ENCODE results near the gene CDC42EP2. TPM values are rescaled to one million over a fixed set of nuclear protein-coding genes. Genes with fewer than 3 reads are reported as not detected.

CDC42EP2 gene
- total RNA-seq, 1 donor: not detected

DNA sequence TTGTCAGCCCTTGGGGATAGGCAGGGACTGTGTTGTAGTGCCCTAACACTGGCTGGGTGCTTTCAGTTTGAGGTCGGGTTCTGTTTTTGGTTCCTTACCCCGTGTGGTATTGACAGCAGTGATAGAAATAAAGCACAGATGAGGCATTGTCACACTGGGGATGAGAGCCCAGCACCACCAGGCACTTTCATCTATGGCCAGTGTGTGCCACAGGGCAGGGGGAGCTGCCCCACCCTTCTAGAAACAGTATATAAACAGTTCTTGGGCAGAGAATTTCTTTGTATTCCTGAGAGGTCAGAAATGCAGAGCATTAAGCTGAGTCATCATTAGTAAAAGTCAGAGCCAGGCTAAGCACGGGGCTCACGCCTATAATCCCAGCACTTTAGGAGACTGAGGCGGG is 23.1 kb upstream of the CDC42EP2 start:
- Histone ChIP-seq H3K4me3 (ENCODE audit: low read length) (no peak overlapping the region), H3K9me3 (ENCODE audit: low read depth, low read length) (no peaks in the 10 kb centered on the region), H3K4me1 (ENCODE audit: insufficient read depth, low read length) (peaks cover 45% of the 10 kb centered on the region), H3K27me3 (ENCODE audit: insufficient read depth, low read length) (no peaks in the 10 kb centered on the region)

DNA sequence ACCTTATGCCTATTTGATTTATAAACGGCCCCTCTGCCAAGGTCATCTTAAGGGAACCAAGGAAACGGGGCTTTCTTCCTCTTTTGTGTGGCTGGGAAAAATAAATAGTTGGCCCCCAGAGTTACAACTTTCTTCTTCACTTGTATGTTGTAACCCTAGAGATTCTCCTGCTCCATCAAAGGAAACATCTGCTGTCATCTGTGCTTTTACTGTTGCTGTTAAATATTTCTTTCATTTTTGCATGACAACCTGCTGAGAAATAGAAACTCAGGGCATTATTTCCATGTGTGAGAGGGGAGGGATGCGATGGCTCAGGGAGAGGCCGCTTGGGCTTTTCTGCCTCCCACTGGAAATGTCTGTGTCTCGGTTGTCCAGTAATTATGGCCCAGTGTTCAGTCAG is 21.8 kb upstream of the CDC42EP2 start:
- H3K4me1 ChIP-seq (ENCODE audit: insufficient read depth, low read length): peaks cover 45% of the 10 kb centered on the region
- no peaks in the 10 kb centered on the region for H3K9me3 ChIP-seq (ENCODE audit: low read depth, low read length)
- no peaks in the 10 kb centered on the region for H3K27me3 ChIP-seq (ENCODE audit: insufficient read depth, low read length)
- no peak overlapping the region for H3K4me3 ChIP-seq (ENCODE audit: low read length)

DNA sequence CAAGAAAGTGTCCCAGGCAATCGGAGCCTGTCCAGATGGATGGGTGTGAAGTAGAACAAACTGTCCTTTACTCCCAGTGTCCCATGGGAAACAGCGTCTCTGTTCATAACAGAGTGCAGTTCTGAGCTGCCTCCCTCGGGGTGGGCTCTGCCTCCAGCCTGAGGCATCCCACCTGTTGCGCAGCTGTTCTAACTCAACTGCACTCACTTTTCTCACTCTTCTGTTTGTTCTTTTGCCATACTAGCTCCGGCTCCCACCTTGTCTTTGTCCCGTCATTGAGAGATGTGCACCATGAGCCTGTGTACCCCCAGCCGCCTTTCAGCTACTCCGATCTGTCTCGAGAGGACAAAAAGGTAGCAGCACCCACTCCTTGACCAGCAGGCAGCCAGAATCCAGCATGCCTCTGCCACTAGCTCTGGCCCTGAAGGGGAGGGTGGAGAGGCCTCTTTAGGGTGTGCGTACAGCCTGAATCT is 20.7 kb upstream of the CDC42EP2 start:
- no peaks in the 10 kb centered on the region for H3K27me3 ChIP-seq (ENCODE audit: insufficient read depth, low read length)
- no peaks in the 10 kb centered on the region for H3K9me3 ChIP-seq (ENCODE audit: low read depth, low read length)
- no peak overlapping the region for H3K4me3 ChIP-seq (ENCODE audit: low read length)
- peaks cover 45% of the 10 kb centered on the region for H3K4me1 ChIP-seq (ENCODE audit: insufficient read depth, low read length)

DNA sequence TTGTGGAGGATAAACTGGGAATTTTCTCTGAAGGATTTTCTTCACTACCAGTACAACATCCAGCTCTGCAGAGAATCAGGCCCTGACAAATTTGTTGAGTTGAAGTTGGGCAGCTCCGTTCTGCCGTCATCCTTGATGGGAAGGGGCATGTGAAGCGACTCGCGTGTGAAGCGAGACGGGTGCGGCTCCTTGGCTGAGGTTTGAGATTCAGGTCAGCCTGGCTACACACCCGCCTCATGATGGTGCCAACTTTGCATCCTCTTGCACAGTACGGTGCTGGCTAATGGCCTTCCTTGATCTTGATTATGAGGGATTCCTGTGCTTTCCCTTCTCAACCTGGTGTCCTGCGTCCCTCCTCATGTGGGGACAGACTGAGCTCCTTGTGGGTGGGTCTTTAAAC is 19.7 kb upstream of the CDC42EP2 start:
- H3K4me1 ChIP-seq (ENCODE audit: insufficient read depth, low read length): peaks cover 36% of the 10 kb centered on the region
- H3K9me3 ChIP-seq (ENCODE audit: low read depth, low read length): no peaks in the 10 kb centered on the region
- H3K4me3 ChIP-seq (ENCODE audit: low read length): no peak overlapping the region
- no peaks in the 10 kb centered on the region for H3K27me3 ChIP-seq (ENCODE audit: insufficient read depth, low read length)

DNA sequence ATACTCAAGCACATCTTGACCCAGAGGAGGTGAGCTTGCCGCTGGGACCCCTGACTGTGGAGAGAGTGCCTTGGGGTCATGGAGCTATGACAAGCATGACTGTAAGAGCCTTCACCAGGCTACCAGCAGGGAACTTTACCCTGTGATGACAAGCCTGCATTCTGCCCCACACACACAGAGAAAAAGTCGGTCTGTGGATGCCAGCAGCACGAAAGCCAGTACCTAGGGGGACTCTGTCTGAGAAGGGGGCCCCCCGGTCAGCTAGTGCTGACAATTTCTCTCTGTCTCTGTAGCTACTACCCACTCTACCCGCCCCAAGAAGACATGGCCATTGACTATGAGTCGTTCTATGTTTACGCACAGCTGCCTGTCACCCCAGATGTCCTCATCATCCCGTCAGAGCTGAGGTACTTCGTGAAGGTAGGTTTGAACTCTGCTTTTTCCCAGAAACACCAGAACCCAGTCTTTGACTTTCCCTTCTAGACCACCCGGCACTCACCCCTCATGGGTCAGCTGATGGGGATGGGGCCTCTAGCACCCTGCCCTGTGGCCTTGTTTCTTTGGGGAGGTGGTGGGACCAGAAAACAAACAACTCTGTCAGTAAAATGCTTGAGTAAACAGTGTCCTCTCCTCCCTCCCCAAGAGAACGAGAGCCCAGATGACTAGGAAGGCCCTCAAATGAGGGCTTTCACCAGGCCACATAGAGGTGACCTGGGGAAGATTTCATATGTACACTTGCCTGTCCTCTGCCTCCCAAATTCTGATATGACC is 18.9 kb upstream of the CDC42EP2 start:
- Histone ChIP-seq H3K9me3 (ENCODE audit: low read depth, low read length) (no peaks in the 10 kb centered on the region), H3K27me3 (ENCODE audit: insufficient read depth, low read length) (no peaks in the 10 kb centered on the region), H3K4me3 (ENCODE audit: low read length) (no peak overlapping the region), H3K4me1 (ENCODE audit: insufficient read depth, low read length) (peaks cover 29% of the 10 kb centered on the region)

DNA sequence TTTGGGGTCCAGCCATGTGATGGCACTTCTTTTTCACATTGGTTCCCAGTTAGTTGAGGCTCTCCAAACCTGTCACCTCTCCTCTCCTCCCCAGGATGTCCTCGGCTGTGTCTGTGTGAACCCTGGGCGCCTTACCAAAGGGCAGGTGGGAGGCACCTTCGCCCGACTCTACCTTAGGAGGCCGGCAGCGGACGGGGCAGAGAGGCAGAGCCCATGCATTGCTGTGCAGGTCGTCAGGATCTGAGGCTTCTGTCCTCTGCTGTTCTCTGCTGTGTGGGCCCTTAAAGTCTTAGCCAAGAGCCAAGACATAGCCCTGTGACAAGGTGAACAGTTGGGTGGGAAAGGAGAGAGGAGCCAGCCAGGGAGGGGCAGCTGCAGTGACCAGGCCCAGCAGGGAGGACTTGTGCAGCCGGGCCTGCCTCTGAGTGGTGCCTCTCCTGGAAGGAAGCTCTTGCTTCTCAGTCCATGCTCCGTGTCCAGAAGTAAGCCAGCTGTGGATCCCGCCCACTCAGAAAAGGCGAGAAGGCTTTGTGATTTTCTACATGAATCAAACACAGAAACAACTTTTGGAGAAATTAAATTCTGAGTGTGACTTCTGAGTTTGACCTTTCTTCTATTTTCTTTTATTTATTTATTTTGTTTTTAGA is 17.5 kb upstream of the CDC42EP2 start:
- H3K4me1 ChIP-seq (ENCODE audit: insufficient read depth, low read length): peaks cover 15% of the 10 kb centered on the region
- H3K27me3 ChIP-seq (ENCODE audit: insufficient read depth, low read length): no peaks in the 10 kb centered on the region
- H3K9me3 ChIP-seq (ENCODE audit: low read depth, low read length): no peaks in the 10 kb centered on the region
- no peak overlapping the region for H3K4me3 ChIP-seq (ENCODE audit: low read length)

DNA sequence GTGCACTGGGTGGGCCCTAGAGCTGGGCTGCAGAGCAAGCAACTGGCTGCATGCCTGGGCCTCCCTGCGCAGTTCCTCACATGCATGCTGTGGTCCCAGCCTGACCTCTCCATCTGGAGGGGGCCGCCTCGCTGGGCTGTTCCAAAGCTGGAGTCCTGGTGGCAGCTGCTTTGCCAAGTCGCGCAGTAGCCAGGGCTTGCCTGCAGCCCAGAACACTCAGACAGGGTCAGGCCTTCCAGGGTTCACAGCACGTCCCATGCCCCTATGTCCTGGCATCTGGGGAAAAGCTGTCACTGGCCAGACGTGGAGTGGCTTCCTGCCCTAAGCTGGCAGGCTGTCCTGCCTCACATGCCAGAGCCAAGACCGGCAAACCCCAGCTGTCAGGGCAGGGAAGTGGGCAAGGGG is 16.5 kb upstream of the CDC42EP2 start:
- H3K9me3 ChIP-seq (ENCODE audit: low read depth, low read length): no peaks in the 10 kb centered on the region
- no peaks in the 10 kb centered on the region for H3K27me3 ChIP-seq (ENCODE audit: insufficient read depth, low read length)
- H3K4me1 ChIP-seq (ENCODE audit: insufficient read depth, low read length): peaks cover 5% of the 10 kb centered on the region
- H3K4me3 ChIP-seq (ENCODE audit: low read length): no peak overlapping the region

DNA sequence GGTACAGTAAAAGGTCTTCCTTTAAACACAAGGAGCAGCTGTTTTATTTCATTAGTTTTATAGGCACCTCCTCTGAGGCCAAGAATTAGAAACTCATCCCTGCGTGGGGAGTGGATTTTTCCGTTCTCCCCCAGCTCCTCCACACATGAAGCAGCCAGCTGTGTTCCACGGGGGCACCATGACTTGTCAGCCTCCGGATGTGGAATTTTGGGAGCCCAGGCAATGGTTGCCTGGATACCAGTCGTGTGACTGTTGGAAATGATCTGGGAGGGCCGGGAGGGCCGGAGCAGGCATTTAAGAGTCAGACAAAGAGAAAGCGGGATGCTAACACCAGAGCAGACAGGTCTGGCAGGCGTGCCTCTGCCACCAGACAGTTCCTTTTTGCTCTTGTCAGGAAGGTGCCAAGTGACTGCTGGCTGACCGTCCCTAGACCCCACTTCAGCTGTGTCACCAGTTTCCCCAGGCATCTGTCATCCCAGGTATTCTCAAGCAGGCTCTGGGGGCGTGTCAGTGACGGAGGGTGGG is 15.9 kb upstream of the CDC42EP2 start:
- H3K4me1 ChIP-seq (ENCODE audit: insufficient read depth, low read length): no peaks in the 10 kb centered on the region
- H3K27me3 ChIP-seq (ENCODE audit: insufficient read depth, low read length): no peaks in the 10 kb centered on the region
- H3K4me3 ChIP-seq (ENCODE audit: low read length): no peak overlapping the region
- H3K9me3 ChIP-seq (ENCODE audit: low read depth, low read length): no peaks in the 10 kb centered on the region

DNA sequence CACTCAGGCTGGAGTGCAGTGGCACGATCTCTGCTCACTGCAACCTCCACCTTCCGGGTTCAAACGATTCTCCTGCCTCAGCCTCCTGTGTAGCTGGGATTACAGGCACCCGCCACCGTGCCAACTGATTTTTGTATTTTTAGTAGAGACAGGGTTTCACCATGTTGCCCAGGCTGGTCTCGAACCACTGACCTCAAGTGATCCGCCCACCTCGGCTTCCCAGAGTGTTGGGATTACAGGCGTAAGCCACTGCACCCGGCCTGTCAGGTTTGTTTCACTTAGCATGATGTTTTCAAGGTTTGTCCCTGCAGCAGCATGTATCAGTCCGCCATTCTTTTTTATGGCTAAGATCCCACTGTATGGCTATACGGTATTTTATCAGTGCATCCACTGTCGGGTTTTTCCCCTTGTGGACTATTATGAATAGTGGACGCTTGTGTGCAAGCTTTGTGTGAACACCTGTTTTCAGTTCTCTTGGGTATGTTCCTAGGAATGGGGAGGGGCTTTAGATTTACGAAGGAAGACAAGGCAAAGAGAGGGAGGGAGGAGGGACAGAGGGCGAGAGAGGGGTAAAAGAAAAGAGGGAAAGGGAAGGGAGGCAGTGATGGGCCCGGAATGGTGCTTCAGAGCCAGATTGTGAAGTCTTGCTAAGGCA is 13.9 kb upstream of the CDC42EP2 start:
- Histone ChIP-seq H3K9me3 (ENCODE audit: low read depth, low read length) (no peaks in the 10 kb centered on the region), H3K4me3 (ENCODE audit: low read length) (no peak overlapping the region), H3K27me3 (ENCODE audit: insufficient read depth, low read length) (no peaks in the 10 kb centered on the region), H3K4me1 (ENCODE audit: insufficient read depth, low read length) (no peaks in the 10 kb centered on the region)

DNA sequence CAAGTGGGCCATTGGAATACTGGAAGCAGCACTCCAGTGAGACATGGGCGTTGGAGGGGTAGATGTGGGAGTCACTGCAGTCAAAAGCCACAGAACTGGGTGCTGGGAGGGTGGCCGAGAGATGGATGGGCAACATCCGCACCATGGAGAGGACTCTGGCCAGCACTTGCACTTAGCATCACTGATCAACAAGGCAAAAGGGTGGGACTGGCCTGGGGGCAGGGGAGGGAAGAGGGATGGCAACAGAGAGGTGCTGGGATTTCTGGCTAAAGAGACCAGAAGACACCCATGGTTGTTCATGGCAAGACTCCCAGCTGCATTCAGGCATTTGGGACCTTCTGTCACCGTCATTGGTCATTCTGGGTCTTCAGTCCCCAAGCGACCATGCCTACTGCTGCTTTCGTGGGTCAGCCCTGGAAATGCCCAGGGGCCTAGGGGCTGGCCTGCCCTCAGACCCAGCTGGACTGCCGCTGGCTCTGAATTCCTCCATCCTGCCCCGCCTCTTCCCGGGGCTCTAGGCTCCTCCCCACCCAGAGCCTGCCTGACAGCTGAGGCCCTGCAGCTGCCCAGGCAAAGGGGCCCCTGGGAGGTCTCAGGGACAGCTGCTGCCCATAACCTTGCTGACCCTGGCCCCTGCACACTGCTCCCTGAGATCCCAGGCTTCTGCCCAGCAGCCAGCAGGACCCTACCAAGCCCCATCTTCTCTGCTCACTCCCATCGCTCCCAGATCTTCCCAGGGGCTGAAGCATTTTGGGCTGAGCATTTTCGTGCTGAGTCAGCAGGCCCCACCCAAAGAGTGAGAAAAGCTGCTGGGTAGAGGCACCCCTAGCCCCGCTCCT is 13.0 kb upstream of the CDC42EP2 start:
- no peaks in the 10 kb centered on the region for H3K4me1 ChIP-seq (ENCODE audit: insufficient read depth, low read length)
- no peaks in the 10 kb centered on the region for H3K9me3 ChIP-seq (ENCODE audit: low read depth, low read length)
- H3K27me3 ChIP-seq (ENCODE audit: insufficient read depth, low read length): no peaks in the 10 kb centered on the region
- H3K4me3 ChIP-seq (ENCODE audit: low read length): no peak overlapping the region

DNA sequence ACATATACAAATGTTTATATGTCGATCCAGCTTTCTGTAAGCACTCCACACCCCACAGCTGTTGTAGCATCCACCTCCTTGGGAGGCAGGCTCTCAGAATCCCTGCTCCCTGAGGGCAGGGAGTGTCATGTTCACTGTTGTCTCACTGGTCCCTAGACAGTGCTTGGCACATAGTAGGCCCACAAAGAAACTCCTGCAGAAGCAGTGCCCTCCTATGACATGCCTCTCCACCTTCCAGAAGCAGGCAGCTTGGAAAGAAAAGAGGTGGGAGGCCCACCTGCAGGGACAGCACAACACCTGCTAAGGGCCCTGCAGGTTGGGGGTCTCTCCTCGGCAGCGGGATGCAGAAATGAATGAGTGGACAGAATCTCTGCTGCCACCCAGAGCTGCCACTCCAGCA is 11.1 kb upstream of the CDC42EP2 start:
- H3K4me1 ChIP-seq (ENCODE audit: insufficient read depth, low read length): peaks cover 9% of the 10 kb centered on the region
- H3K9me3 ChIP-seq (ENCODE audit: low read depth, low read length): no peaks in the 10 kb centered on the region
- no peak overlapping the region for H3K4me3 ChIP-seq (ENCODE audit: low read length)
- H3K27me3 ChIP-seq (ENCODE audit: insufficient read depth, low read length): no peaks in the 10 kb centered on the region

DNA sequence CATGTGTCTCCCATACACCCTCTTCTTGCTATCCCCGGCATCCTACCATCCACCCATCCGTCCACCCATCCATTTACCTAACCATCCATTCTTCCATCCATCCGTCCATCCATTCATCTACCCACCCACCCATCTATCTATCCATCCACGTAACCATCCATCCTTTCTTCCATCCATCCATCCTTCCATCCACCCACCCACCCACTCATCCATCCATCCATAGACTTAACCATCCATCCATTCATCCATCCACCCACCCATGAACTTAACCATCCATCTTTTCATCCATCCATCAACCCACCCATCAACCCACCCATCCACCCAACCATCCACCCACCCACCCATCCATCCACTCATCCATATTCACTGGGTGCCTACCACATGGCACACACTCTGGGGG is 10.6 kb upstream of the CDC42EP2 start:
- Histone ChIP-seq H3K4me3 (ENCODE audit: low read length) (no peak overlapping the region), H3K9me3 (ENCODE audit: low read depth, low read length) (no peaks in the 10 kb centered on the region), H3K4me1 (ENCODE audit: insufficient read depth, low read length) (peaks cover 14% of the 10 kb centered on the region), H3K27me3 (ENCODE audit: insufficient read depth, low read length) (no peaks in the 10 kb centered on the region)

DNA sequence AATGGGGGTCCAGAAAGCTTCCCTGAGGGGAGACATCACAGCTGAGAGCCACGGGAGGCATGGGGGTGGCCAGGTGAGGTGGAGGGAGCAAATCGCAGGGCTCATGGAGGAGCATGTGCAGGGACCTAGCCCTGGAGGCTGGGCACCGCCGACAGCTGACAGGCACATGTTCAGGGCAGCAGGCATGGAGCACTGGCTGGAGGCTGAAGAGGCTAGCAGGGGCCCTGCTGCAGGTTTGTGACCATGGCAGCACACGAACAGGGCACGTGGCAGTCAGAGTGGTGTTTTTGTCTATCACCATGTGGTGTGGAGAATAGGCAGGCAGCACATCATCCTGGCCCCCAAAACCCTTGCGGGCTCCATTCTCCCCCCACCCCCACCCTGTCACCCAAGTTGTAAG is 10.1 kb upstream of the CDC42EP2 start:
- Histone ChIP-seq H3K4me1 (ENCODE audit: insufficient read depth, low read length) (peaks cover 14% of the 10 kb centered on the region), H3K9me3 (ENCODE audit: low read depth, low read length) (no peaks in the 10 kb centered on the region), H3K4me3 (ENCODE audit: low read length) (no peak overlapping the region), H3K27me3 (ENCODE audit: insufficient read depth, low read length) (no peaks in the 10 kb centered on the region)

DNA sequence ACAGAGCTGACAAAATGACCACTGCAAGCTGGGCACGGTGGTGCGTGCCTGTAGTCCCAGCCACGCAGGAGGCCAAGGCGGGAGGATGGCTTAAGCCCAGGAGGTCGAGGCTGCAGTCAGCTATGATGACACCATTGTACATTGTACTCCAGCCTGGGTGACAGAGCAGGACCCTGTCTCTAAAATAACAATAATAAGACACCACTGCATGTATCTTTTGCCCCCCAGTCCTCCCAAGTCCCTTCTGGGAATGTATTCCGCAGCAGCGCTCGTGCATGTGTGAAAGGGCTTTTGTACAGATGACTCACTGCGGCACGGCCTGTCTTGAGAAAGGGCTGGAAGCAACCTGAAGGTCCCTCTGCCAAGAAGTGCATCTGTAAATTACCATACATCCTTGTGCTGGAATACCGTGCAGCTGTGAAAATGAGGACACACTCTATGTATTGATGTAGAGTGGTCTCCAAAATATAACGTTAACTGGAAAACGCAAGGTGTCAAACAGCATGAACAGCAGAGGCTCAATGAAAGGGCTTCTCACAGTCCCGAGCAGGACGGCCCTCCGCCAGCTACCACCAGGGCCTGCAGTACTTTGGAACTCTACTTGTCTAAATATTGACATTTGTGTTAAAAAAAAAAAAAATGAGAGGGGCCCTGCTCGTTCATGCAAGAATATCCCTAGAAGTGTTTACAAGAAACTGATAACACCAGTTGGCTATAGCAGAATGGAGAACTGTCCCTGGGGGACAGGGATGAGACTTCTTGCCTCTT is 9.0 kb upstream of the CDC42EP2 start:
- no peaks in the 10 kb centered on the region for H3K27me3 ChIP-seq (ENCODE audit: insufficient read depth, low read length)
- peaks cover 14% of the 10 kb centered on the region for H3K4me1 ChIP-seq (ENCODE audit: insufficient read depth, low read length)
- H3K9me3 ChIP-seq (ENCODE audit: low read depth, low read length): no peaks in the 10 kb centered on the region
- no peak overlapping the region for H3K4me3 ChIP-seq (ENCODE audit: low read length)

Data from mononuclear cell (primary cell).